ENCODE measurements around the gene ADARB2.

The ADARB2 gene

GRCh38 chr10:1142596-1142995 lies 594.7 kb downstream of the ADARB2 start:
- no peak for TF ChIP-seq CTCF (IDR thresholded peaks at IDR 0.05; ENCODE audit: low read depth, low read length)
- DNase-seq (ENCODE audit: extremely low read depth, low read depth) = no peak

DNA sequence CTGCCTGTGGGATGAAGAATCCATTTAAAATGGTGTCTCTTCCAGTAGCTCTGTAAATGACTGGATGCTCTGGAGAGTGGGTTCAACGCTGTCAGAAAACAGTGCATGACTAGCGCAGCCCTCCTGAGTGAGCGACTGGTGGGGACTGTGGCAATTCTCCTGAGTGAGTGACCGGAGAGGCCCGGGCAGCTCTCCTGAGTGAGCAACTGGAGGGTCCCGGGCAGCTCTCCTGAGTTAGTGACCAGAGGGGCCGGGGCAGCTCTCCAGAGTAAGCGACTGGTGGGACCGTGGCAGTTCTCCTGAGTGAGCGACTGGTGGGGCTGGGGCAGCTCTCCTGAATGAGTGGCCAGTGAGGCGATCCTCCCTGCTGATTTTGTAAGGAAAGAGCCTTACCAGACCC lies 595.6 kb downstream of the ADARB2 start:
- TF ChIP-seq CTCF (IDR thresholded peaks at IDR 0.05; ENCODE audit: low read depth, low read length) = no peak
- DNase-seq (ENCODE audit: extremely low read depth, low read depth) = no peak

DNA sequence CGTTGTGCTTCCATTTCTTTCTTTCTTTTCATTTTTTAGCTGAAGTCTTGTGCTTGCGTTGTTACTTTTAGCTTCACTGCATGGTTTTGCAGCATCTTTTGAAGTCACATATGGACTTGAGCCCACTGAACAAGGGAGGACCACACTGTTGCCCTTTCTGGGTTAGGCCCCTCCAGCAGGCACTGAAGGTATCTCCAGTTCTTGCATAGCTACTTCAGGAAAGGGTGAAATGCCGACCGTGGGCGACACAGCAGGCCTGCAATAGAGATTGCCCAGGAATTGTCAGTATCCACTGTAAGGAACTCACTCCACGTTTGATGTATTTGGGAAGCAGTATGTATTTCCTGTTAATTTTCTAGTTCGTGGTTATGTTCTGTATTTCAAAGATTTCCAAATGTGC lies 596.1 kb downstream of the ADARB2 start:
- DNase-seq (ENCODE audit: extremely low read depth, low read depth) = no peak
- TF ChIP-seq CTCF (IDR thresholded peaks at IDR 0.05; ENCODE audit: low read depth, low read length) = no peak

DNA sequence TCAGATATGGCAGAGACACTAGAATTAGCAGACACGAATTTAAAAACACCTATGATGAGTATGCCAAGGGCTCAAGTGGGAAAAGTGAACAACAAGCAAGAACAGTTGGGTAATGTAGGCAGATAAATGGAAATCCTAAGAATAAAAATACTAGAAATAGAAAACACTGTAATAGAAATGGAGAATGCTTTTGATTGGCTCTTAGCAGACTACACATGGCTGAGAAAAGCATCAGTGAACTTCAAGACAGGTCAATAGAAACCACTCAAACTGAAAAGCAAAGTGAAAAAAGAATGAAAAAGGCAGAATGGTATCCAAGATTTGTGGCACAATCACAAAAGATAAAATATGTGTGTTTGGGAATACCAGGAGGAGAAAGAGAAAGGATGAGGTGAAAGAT lies 598.8 kb downstream of the ADARB2 start:
- no peak for DNase-seq (ENCODE audit: extremely low read depth, low read depth)

DNA sequence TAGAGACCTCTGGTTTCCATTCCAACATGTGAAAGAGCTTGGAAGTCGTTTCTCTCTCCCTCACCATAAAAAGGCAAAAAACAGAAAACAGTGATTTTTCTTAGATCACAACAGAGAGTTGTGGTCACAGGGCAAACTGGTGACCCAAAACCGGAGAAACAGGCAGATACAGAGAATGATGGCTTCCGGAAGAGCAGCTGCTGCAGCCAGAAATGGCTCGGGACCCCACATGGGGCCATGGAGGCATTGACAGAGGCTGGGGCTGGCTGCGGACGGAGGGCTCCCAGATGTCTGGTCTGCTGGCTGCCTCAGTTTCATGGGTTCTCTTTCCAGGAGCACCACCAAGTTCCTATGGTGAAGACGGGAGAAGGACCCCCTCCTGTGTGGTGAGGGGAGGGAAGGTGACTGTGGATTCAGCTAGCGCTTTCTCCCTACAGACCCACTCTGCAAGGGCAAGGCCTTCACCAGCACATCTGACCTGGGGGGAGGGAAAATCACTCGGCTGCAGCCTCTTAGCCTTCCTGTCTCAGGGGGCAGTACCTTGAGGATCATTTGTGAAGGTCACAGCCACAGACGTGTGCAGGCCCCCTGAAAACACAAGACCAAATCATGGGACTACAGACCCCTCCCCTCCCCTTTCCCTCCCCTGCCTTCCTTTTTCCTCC lies 599.7 kb downstream of the ADARB2 start:
- no peak for TF ChIP-seq CTCF (IDR thresholded peaks at IDR 0.05; ENCODE audit: low read depth, low read length)
- DNase-seq (ENCODE audit: extremely low read depth, low read depth) = no peak

More for the DNA sequence above, 598.8 kb downstream of the ADARB2 start:
- TF ChIP-seq CTCF (IDR thresholded peaks at IDR 0.05; ENCODE audit: low read depth, low read length) = no peak

- no peak for TF ChIP-seq CTCF (IDR thresholded peaks at IDR 0.05; ENCODE audit: low read depth, low read length)
- no peak for DNase-seq (ENCODE audit: extremely low read depth, low read depth)
Observed at GRCh38 chr10:1136268-1136667, 601.1 kb downstream of the ADARB2 start.

DNA sequence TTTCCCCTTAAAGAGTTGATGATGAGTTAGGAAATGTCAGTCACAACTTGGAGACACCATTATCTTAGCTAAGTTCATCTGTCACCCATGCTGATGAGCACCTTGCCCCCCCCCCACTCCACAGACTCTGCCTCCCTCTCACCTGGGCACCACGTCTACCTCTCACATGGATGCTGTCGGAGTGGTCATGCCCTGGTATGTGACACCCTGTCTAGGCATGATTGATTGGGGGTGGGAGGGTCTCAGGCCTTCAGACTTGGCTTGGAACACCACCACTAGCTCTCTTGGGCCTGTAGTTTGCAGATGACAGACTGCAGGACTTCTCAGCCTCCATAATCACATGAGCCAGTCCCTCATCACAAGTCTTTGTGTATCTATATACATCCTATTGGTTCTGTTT lies 603.2 kb downstream of the ADARB2 start:
- no peak for DNase-seq (ENCODE audit: extremely low read depth, low read depth)
- no peak for TF ChIP-seq CTCF (IDR thresholded peaks at IDR 0.05; ENCODE audit: low read depth, low read length)
